UCSD-AML1 (cell line): Measurements from ENCODE around the gene ABCG1.
"Not testable (repeated sequence)": the region's sequence is repeated elsewhere in the genome, so short reads cannot be mapped to it uniquely, and the experiment has no call there.

Experiments
- DNase-seq: peaks from one replicate; lab custom pipeline; 2025; ENCODE audit not compliant: unreplicated experiment; lab: John Stamatoyannopoulos, UW

Gene ABCG1

GRCh38 chr21:42218836-42219605, at the start of gene ABCG1:
Gene ABCG1 (plus strand): TSS chr21:42219140. CDS start chr21:42219263, 123 bp downstream.
- DNase-seq, result peak; percentile 64

- DNase-seq, result no peak
Observed at GRCh38 chr21:42169758-42170157, 49.2 kb upstream of the ABCG1 start.

- DNase-seq, result no peak
Observed at GRCh38 chr21:42171091-42172053, 47.6 kb upstream of the ABCG1 start.

GRCh38 chr21:42172596-42173483, 46.1 kb upstream of the ABCG1 start:
- DNase-seq, result no peak

- no peak for DNase-seq
Observed at GRCh38 chr21:42174173-42174572, 44.8 kb upstream of the ABCG1 start.

- DNase-seq, result no peak
Observed at GRCh38 chr21:42175110-42175710, 43.7 kb upstream of the ABCG1 start.

- DNase-seq, result no peak
Observed at GRCh38 chr21:42176859-42177258, 42.1 kb upstream of the ABCG1 start.

GRCh38 chr21:42179316-42179715, 39.6 kb upstream of the ABCG1 start:
- no peak for DNase-seq

GRCh38 chr21:42180001-42180400, 38.9 kb upstream of the ABCG1 start:
- DNase-seq, result not testable (repeated sequence)

GRCh38 chr21:42182713-42183371, 36.1 kb upstream of the ABCG1 start:
- no peak for DNase-seq

GRCh38 chr21:42183374-42184266, 35.3 kb upstream of the ABCG1 start:
- DNase-seq, result no peak

- no peak for DNase-seq
Observed at GRCh38 chr21:42186591-42186990, 32.3 kb upstream of the ABCG1 start.

- peak; percentile 73 for DNase-seq
Observed at GRCh38 chr21:42187976-42188653, 30.8 kb upstream of the ABCG1 start.

- DNase-seq, result no peak
Observed at GRCh38 chr21:42188663-42189062, 30.3 kb upstream of the ABCG1 start.

GRCh38 chr21:42189431-42189830, 29.5 kb upstream of the ABCG1 start:
- no peak for DNase-seq

- no peak for DNase-seq
Observed at GRCh38 chr21:42189860-42190485, 29.0 kb upstream of the ABCG1 start.

- no peak for DNase-seq
Observed at GRCh38 chr21:42190486-42190863, 28.5 kb upstream of the ABCG1 start.

GRCh38 chr21:42191064-42191463, 27.9 kb upstream of the ABCG1 start:
- DNase-seq, result no peak
